NT2/D1 (cell line): ENCODE measurements around the gene PCSK7.

Experiments
- SUZ12 ChIP-seq: IDR thresholded peaks from 2 replicates; pipeline ENCODE4 v1.6.1; 2011; ENCODE audit not compliant: insufficient read length, insufficient read depth; ENCODE audit errors: extremely low read depth
- YY1 ChIP-seq: IDR thresholded peaks from 2 replicates; pipeline ENCODE4 v1.6.1; 2011; ENCODE audit not compliant: insufficient read length, insufficient read depth

- TF ChIP-seq YY1 (no peak), SUZ12 (no peak)
Observed at GRCh38 chr11:117170210-117170609, 61.7 kb downstream of the PCSK7 start.
